ENCODE data around the gene STYXL1. TPM values are rescaled to one million over a fixed set of nuclear protein-coding genes. Genes with fewer than 3 reads are reported as not detected.
A peak's percentile ranks its signal among the peaks of the same experiment; 100 is the strongest.

The STYXL1 gene
- total RNA-seq, 1 donor from 2014 or later, result 49.8 TPM

DNA sequence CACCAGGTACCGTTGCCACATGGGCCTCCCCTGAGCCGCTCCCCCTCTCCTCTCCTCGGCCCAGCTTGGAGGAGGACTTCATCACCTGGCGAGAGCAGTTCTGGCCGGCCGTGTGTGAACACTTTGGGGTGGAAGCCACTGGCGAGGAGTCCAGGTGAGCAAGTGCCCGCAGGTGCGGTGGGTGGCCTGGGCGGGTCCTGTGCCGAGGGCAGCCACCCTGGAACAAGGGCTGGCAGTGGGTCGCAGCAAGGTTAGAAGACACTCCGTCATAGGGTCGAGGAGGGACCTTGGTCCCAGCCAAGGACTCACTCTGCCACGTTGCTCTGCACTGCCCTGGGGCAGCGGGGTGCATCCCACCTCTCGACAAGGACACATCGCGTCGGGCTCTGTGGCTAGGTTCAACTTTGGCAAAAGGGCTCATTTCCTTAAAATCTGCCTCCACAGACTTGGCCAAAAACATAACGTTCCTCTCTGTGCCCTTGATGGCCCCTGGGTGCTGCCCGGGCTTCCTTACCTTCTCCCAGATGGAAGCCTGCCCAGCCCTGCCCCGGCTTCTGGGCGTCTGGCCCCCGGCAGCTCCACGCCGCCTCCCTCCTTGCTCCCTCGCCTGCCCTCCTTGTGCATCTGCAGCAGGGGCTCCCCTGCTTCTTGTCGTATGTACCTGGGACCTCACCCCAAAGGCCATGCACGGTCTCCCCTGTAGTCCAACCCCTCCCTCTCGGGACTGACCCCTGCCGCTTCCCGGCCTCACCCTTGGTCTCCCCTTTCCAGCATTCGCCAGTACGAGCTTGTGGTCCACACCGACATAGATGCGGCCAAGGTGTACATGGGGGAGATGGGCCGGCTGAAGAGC, 66.1 kb downstream of the STYXL1 start:
- no peak for DNase-seq (ENCODE audit: low read depth)

DNA sequence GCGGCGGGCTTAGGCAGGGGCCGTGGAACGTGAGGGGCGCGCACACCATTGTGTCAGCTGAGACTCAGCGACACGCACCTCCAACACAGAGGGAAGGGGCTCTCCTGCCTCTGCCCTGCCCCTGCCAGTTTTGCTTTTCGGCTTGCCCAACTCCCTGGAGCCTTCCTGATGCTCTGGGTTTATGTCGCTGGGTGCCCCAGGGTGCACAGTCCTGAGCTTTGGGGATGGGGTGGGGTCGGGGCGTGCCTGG, 66.7 kb downstream of the STYXL1 start:
- DNase-seq (ENCODE audit: low read depth), result no peak

GRCh38 chr7:75980430-75981202, 67.2 kb downstream of the STYXL1 start:
- no peak for DNase-seq (ENCODE audit: low read depth)

DNA sequence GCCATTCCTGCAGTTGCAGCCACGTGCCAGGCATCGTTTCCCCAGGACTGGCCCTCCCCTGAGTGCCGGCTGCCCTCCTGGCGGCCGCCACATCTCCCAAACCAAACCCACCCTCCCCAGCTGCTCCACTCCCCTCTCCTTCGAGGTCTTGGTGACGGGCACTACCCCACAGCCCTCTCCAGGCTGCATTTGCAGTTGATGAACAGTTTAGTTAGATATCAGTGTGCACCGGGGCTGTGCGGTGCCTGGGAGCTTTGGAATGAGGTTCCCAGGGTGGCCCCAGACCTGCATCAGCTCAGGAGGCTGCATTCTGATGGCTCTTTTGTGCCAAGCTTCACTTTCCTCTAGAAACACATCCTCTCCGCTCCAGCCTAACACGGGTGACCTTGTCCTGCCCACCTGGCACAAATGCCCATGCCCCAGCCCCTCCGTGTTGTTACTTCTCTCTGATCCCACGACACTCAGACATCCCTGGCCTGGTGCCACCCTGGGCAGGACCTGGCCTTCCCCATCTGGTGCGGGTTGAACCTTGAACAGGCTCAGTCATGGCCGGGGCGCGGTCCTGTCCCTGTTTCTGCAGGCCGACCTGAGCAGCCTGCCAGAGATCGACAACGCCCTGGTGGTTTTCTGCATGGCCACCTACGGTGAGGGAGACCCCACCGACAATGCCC, 67.9 kb downstream of the STYXL1 start:
- no peak for DNase-seq (ENCODE audit: low read depth)

GRCh38 chr7:75977743-75978142, 70.1 kb downstream of the STYXL1 start:
- DNase-seq (ENCODE audit: low read depth), result peak; percentile 97

DNA sequence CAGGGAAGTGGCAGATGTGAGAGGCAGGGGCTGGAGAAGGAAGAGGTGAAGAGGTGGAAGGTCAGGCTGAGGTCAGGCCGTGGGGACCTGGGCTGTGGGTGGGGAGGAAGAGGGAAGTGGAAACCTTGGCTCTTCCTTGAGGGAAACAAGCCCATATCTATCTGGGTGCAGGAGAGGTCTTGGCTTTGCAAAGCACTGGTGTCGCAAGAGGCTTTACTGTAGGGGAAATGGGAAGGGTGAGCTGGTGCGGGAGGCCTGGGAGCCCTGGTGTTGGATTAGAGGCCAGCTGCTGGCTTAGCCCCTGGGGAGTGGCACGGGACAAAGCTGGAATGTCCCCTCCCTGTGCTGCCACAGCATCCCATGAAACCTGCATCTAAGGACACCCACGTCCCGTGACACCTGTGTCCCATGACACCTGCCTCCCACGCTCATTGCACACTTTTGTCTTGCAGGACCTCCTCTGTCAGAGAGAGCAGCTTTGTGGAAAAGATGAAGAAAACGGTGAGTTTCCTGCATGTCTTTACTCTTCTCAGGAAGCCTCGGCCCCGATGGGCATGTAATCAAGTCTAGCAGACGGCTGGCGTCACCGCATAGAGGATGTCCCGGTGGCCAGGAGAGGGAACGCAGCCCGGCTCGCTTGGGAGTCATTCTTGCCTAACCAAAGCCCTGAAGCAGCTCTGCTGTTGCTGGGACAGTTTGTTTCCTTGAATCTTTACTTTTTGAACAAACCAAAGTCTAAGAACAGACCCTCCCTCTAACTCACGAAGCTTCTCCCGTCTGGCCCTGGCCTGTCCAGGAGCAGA, 75.6 kb downstream of the STYXL1 start:
- DNase-seq (ENCODE audit: low read depth), result peak; percentile 69

- no peak for DNase-seq (ENCODE audit: low read depth)
Measured at GRCh38 chr7:75971309-75971960, 76.4 kb downstream of the STYXL1 start.

- no peak for DNase-seq (ENCODE audit: low read depth)
Measured at GRCh38 chr7:75969704-75970498, 77.9 kb downstream of the STYXL1 start.

- DNase-seq (ENCODE audit: low read depth), result peak; percentile 59
Measured at GRCh38 chr7:75969182-75969581, 78.6 kb downstream of the STYXL1 start.

- DNase-seq (ENCODE audit: low read depth), result no peak
Measured at GRCh38 chr7:75968561-75969001, 79.2 kb downstream of the STYXL1 start.

DNA sequence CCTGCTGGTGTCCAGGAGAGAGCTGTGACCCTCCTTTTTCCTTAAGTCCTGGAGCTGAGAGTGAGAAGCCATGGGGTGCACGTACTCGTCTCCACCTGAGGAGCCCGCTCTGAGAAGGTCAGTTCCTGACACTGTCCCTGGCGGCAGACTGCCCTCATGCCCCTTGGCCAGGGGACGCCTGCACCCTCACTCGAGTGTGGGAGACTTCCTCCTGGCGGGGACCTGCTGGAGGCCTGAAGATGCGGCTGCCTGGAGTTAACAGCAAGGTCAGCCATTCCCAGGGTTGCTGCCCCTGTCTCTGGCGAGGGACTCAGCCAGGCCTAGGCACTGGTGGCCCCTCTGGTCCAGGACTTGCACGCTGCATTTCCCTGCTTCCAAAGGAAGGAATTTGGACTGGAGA, 79.8 kb downstream of the STYXL1 start:
- no peak for DNase-seq (ENCODE audit: low read depth)

- DNase-seq (ENCODE audit: low read depth), result no peak
Measured at GRCh38 chr7:75967487-75967997, 80.3 kb downstream of the STYXL1 start.

- DNase-seq (ENCODE audit: low read depth), result no peak
Measured at GRCh38 chr7:75967055-75967454, 80.7 kb downstream of the STYXL1 start.

- peak; percentile 99 for DNase-seq (ENCODE audit: low read depth)
Measured at GRCh38 chr7:75966190-75966961, 81.4 kb downstream of the STYXL1 start.

DNA sequence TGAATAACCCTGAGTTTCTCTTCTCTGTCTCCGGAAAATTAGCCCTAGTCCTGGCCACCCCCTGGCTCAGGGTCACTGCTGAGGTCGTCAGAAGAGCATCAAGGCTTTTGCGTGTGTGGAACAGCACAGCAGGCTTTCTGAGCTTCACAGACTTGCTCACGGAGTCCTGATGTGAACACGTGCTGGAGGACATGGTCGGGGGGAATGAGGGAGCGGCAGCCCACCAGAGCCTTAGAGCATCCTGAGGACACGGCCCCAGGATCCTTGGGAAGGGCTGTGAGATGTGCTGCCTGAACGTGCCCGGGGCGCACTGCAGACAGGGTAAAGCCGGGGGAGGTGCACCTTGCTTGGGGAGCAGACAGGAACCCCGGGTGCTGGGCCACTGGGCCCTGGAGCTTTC, 82.2 kb downstream of the STYXL1 start:
- DNase-seq (ENCODE audit: low read depth), result no peak

- no peak for DNase-seq (ENCODE audit: low read depth)
Measured at GRCh38 chr7:75963381-75963995, 84.3 kb downstream of the STYXL1 start.

DNA sequence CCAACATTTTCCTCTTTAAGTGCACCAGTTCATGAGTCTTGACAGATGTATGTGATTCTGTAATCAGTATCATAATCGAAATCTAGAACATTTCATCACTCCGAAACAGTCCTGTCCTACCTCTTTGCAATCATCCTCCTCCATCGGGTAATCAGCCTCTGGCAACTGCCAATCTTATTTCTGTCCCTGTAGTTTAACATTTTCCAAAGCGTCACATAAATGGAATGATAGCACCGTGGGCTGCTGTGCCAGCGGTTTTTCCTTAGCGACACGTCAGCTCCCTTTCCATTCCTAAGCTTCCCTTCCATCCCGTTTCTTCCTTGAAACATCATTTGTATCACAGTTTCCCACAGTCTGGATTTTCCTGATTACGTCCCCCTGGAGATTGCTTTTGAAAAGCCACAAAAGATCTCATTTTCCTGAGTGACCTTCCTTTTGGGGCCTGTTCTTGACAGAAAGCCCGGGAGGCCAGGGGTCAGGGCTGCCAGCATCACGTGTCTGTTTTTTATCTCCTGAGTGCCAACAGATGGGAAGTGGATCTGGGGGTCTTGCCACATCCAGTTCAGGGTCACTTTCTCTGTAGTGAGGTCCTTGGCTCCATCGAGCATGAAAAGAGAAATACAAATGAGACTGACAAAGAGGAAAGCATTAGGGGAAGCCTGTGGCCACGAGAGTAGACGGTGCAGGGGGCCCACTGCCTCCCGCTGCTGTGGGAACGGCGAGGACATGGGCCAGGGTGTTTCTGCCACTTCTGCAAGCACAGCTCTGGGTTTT, 85.0 kb downstream of the STYXL1 start:
- peak; percentile 87 for DNase-seq (ENCODE audit: low read depth)

DNA sequence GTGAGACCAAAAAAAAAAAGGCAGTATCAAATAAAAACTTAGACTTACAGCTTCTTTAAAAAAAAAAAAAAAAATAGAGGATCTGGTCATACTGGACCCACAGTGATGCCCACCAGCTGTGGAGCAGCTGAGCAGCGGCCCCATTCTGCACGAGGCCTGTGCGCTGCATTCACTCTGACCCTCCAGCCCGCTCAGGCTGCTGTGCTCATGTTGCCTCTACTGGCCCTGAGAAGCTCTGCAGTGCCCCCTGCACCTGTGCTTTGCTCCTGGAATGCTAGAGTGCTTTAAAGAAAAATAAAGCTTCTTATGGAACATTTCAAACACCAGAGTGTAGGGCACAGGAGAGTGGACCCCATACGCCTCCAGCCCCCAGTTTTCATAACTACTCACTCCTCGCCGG, 86.6 kb downstream of the STYXL1 start:
- DNase-seq (ENCODE audit: low read depth), result no peak

Data from myocyte (in vitro differentiated cells).